Measurements from ENCODE around the gene MYCBP2. TPM values are rescaled to one million over a fixed set of nuclear protein-coding genes. Genes with fewer than 3 reads are reported as not detected.

Gene MYCBP2
- total RNA-seq, 1 donor from 2014 or later: 61.1 TPM

GRCh38 chr13:77056886-77057285 is 270.0 kb downstream of the MYCBP2 start:
- no peaks in the 10 kb centered on the region for H3K9me3 ChIP-seq (ENCODE audit: control insufficient read depth in 3 of 3, low read length in 3 of 3)
- H3K36me3 ChIP-seq (ENCODE audit: control insufficient read depth in 3 of 3, insufficient read depth in 3 of 3, low read length in 3 of 3): peaks cover 8 to 57% (median 43%) of the 10 kb centered on the region in 3 donors
- no peaks in the 10 kb centered on the region for H3K27me3 ChIP-seq (ENCODE audit: control insufficient read depth in 3 of 3, insufficient read depth in 3 of 3, low read length in 3 of 3)
- no peak overlapping the region for H3K4me3 ChIP-seq (ENCODE audit: low read length in 3 of 3)
- peaks cover 0 to 4% (median 2%) of the 10 kb centered on the region in 3 donors for H3K4me1 ChIP-seq (ENCODE audit: control insufficient read depth in 3 of 3, insufficient read depth in 3 of 3, low read length in 3 of 3)
- no peak overlapping the region for H3K9ac ChIP-seq (ENCODE audit: low read depth in 1 of 3, low read length in 3 of 3)
- no peak overlapping the region for H3K27ac ChIP-seq (ENCODE audit: low read depth, low read length)

GRCh38 chr13:77056382-77056781 is 270.5 kb downstream of the MYCBP2 start:
- Histone ChIP-seq H3K36me3 (ENCODE audit: control insufficient read depth in 3 of 3, insufficient read depth in 3 of 3, low read length in 3 of 3) (peaks cover 9 to 56% (median 46%) of the 10 kb centered on the region in 3 donors), H3K9ac (ENCODE audit: low read depth in 1 of 3, low read length in 3 of 3) (no peak overlapping the region), H3K27ac (ENCODE audit: low read depth, low read length) (no peak overlapping the region), H3K4me1 (ENCODE audit: control insufficient read depth in 3 of 3, insufficient read depth in 3 of 3, low read length in 3 of 3) (peaks cover 0 to 4% (median 2%) of the 10 kb centered on the region in 3 donors), H3K4me3 (ENCODE audit: low read length in 3 of 3) (no peak overlapping the region), H3K27me3 (ENCODE audit: control insufficient read depth in 3 of 3, insufficient read depth in 3 of 3, low read length in 3 of 3) (no peaks in the 10 kb centered on the region), H3K9me3 (ENCODE audit: control insufficient read depth in 3 of 3, low read length in 3 of 3) (no peaks in the 10 kb centered on the region)

GRCh38 chr13:77055158-77055557 is 271.7 kb downstream of the MYCBP2 start:
- Histone ChIP-seq H3K4me3 (ENCODE audit: low read length in 3 of 3) (no peak overlapping the region), H3K36me3 (ENCODE audit: control insufficient read depth in 3 of 3, insufficient read depth in 3 of 3, low read length in 3 of 3) (peaks cover 9 to 65% (median 52%) of the 10 kb centered on the region in 3 donors), H3K27ac (ENCODE audit: low read depth, low read length) (no peak overlapping the region), H3K9me3 (ENCODE audit: control insufficient read depth in 3 of 3, low read length in 3 of 3) (no peaks in the 10 kb centered on the region), H3K27me3 (ENCODE audit: control insufficient read depth in 3 of 3, insufficient read depth in 3 of 3, low read length in 3 of 3) (no peaks in the 10 kb centered on the region), H3K4me1 (ENCODE audit: control insufficient read depth in 3 of 3, insufficient read depth in 3 of 3, low read length in 3 of 3) (peaks cover 1 to 7% (median 2%) of the 10 kb centered on the region in 3 donors), H3K9ac (ENCODE audit: low read depth in 1 of 3, low read length in 3 of 3) (no peak overlapping the region)

GRCh38 chr13:77053192-77053591 is 273.7 kb downstream of the MYCBP2 start:
- Histone ChIP-seq H3K4me3 (ENCODE audit: low read length in 3 of 3) (no peak overlapping the region), H3K9me3 (ENCODE audit: control insufficient read depth in 3 of 3, low read length in 3 of 3) (no peaks in the 10 kb centered on the region), H3K27ac (ENCODE audit: low read depth, low read length) (no peak overlapping the region), H3K9ac (ENCODE audit: low read depth in 1 of 3, low read length in 3 of 3) (no peak overlapping the region), H3K27me3 (ENCODE audit: control insufficient read depth in 3 of 3, insufficient read depth in 3 of 3, low read length in 3 of 3) (no peaks in the 10 kb centered on the region), H3K36me3 (ENCODE audit: control insufficient read depth in 3 of 3, insufficient read depth in 3 of 3, low read length in 3 of 3) (peaks cover 8 to 63% (median 49%) of the 10 kb centered on the region in 3 donors), H3K4me1 (ENCODE audit: control insufficient read depth in 3 of 3, insufficient read depth in 3 of 3, low read length in 3 of 3) (peaks cover 9 to 17% (median 13%) of the 10 kb centered on the region in 3 donors)

- H3K9ac ChIP-seq (ENCODE audit: low read depth in 1 of 3, low read length in 3 of 3): no peak overlapping the region
- H3K9me3 ChIP-seq (ENCODE audit: control insufficient read depth in 3 of 3, low read length in 3 of 3): no peaks in the 10 kb centered on the region
- peaks cover 7 to 13% (median 12%) of the 10 kb centered on the region in 3 donors for H3K4me1 ChIP-seq (ENCODE audit: control insufficient read depth in 3 of 3, insufficient read depth in 3 of 3, low read length in 3 of 3)
- H3K36me3 ChIP-seq (ENCODE audit: control insufficient read depth in 3 of 3, insufficient read depth in 3 of 3, low read length in 3 of 3): peaks cover 4 to 43% (median 34%) of the 10 kb centered on the region in 3 donors
- no peaks in the 10 kb centered on the region for H3K27me3 ChIP-seq (ENCODE audit: control insufficient read depth in 3 of 3, insufficient read depth in 3 of 3, low read length in 3 of 3)
- H3K4me3 ChIP-seq (ENCODE audit: low read length in 3 of 3): no peak overlapping the region
- H3K27ac ChIP-seq (ENCODE audit: low read depth, low read length): no peak overlapping the region
Measured at GRCh38 chr13:77048681-77049080, 278.2 kb downstream of the MYCBP2 start.

GRCh38 chr13:77047649-77048343 is 279.1 kb downstream of the MYCBP2 start:
- Histone ChIP-seq H3K27ac (ENCODE audit: low read depth, low read length) (no peak overlapping the region), H3K4me3 (ENCODE audit: low read length in 3 of 3) (no peak overlapping the region), H3K4me1 (ENCODE audit: control insufficient read depth in 3 of 3, insufficient read depth in 3 of 3, low read length in 3 of 3) (peaks cover 7 to 13% (median 12%) of the 10 kb centered on the region in 3 donors), H3K9me3 (ENCODE audit: control insufficient read depth in 3 of 3, low read length in 3 of 3) (no peaks in the 10 kb centered on the region), H3K27me3 (ENCODE audit: control insufficient read depth in 3 of 3, insufficient read depth in 3 of 3, low read length in 3 of 3) (no peaks in the 10 kb centered on the region), H3K36me3 (ENCODE audit: control insufficient read depth in 3 of 3, insufficient read depth in 3 of 3, low read length in 3 of 3) (peaks cover 4 to 40% (median 34%) of the 10 kb centered on the region in 3 donors), H3K9ac (ENCODE audit: low read depth in 1 of 3, low read length in 3 of 3) (no peak overlapping the region)

GRCh38 chr13:77042566-77043177 is 284.2 kb downstream of the MYCBP2 start:
- H3K27ac ChIP-seq (ENCODE audit: low read depth, low read length): no peak overlapping the region
- H3K27me3 ChIP-seq (ENCODE audit: control insufficient read depth in 3 of 3, insufficient read depth in 3 of 3, low read length in 3 of 3): no peaks in the 10 kb centered on the region
- no peaks in the 10 kb centered on the region for H3K9me3 ChIP-seq (ENCODE audit: control insufficient read depth in 3 of 3, low read length in 3 of 3)
- no peak overlapping the region for H3K9ac ChIP-seq (ENCODE audit: low read depth in 1 of 3, low read length in 3 of 3)
- H3K4me3 ChIP-seq (ENCODE audit: low read length in 3 of 3): no peak overlapping the region
- H3K36me3 ChIP-seq (ENCODE audit: control insufficient read depth in 3 of 3, insufficient read depth in 3 of 3, low read length in 3 of 3): peaks cover 0 to 15% (median 14%) of the 10 kb centered on the region in 3 donors
- no peaks in the 10 kb centered on the region for H3K4me1 ChIP-seq (ENCODE audit: control insufficient read depth in 3 of 3, insufficient read depth in 3 of 3, low read length in 3 of 3)

GRCh38 chr13:77040835-77041234 is 286.1 kb downstream of the MYCBP2 start:
- H3K9ac ChIP-seq (ENCODE audit: low read depth in 1 of 3, low read length in 3 of 3): no peak overlapping the region
- no peaks in the 10 kb centered on the region for H3K27me3 ChIP-seq (ENCODE audit: control insufficient read depth in 3 of 3, insufficient read depth in 3 of 3, low read length in 3 of 3)
- peaks cover 0 to 5% (median 0%) of the 10 kb centered on the region in 3 donors for H3K4me1 ChIP-seq (ENCODE audit: control insufficient read depth in 3 of 3, insufficient read depth in 3 of 3, low read length in 3 of 3)
- no peak overlapping the region for H3K27ac ChIP-seq (ENCODE audit: low read depth, low read length)
- H3K9me3 ChIP-seq (ENCODE audit: control insufficient read depth in 3 of 3, low read length in 3 of 3): no peaks in the 10 kb centered on the region
- no peak overlapping the region for H3K4me3 ChIP-seq (ENCODE audit: low read length in 3 of 3)
- H3K36me3 ChIP-seq (ENCODE audit: control insufficient read depth in 3 of 3, insufficient read depth in 3 of 3, low read length in 3 of 3): peaks cover 0 to 14% (median 4%) of the 10 kb centered on the region in 3 donors

- Histone ChIP-seq H3K27ac (ENCODE audit: low read depth, low read length) (no peak overlapping the region), H3K4me3 (ENCODE audit: low read length in 3 of 3) (no peak overlapping the region), H3K9me3 (ENCODE audit: control insufficient read depth in 3 of 3, low read length in 3 of 3) (no peaks in the 10 kb centered on the region), H3K4me1 (ENCODE audit: control insufficient read depth in 3 of 3, insufficient read depth in 3 of 3, low read length in 3 of 3) (peaks cover 0 to 5% (median 0%) of the 10 kb centered on the region in 3 donors), H3K9ac (ENCODE audit: low read depth in 1 of 3, low read length in 3 of 3) (no peak overlapping the region), H3K36me3 (ENCODE audit: control insufficient read depth in 3 of 3, insufficient read depth in 3 of 3, low read length in 3 of 3) (peaks cover 0 to 12% (median 2%) of the 10 kb centered on the region in 3 donors), H3K27me3 (ENCODE audit: control insufficient read depth in 3 of 3, insufficient read depth in 3 of 3, low read length in 3 of 3) (no peaks in the 10 kb centered on the region)
Measured at GRCh38 chr13:77040076-77040475, 286.8 kb downstream of the MYCBP2 start.

GRCh38 chr13:77038907-77039480 is 287.9 kb downstream of the MYCBP2 start:
- Histone ChIP-seq H3K27me3 (ENCODE audit: control insufficient read depth in 3 of 3, insufficient read depth in 3 of 3, low read length in 3 of 3) (no peaks in the 10 kb centered on the region), H3K4me3 (ENCODE audit: low read length in 3 of 3) (no peak overlapping the region), H3K27ac (ENCODE audit: low read depth, low read length) (no peak overlapping the region), H3K4me1 (ENCODE audit: control insufficient read depth in 3 of 3, insufficient read depth in 3 of 3, low read length in 3 of 3) (peaks cover 0 to 5% (median 0%) of the 10 kb centered on the region in 3 donors), H3K9me3 (ENCODE audit: control insufficient read depth in 3 of 3, low read length in 3 of 3) (no peaks in the 10 kb centered on the region), H3K36me3 (ENCODE audit: control insufficient read depth in 3 of 3, insufficient read depth in 3 of 3, low read length in 3 of 3) (peaks cover 0 to 6% (median 0%) of the 10 kb centered on the region in 3 donors), H3K9ac (ENCODE audit: low read depth in 1 of 3, low read length in 3 of 3) (no peak overlapping the region)

Data from skeletal muscle tissue (tissue), 4 donors.